K562 (cell line): ENCODE measurements around the gene DGUOK. TPM values are rescaled to one million over a fixed set of nuclear protein-coding genes. Genes with fewer than 3 reads are reported as not detected.

Experiments
- ATAC-seq: fragments of 200-7000 bp; cut with Tn5 transposase; 3 replicates; pipeline ENCODE4 v1.9.1; 2020; ENCODE audit warnings: moderate library complexity
- BruUV-seq: library from RNA; stranded (reverse); fragments of 400-500 nt; replicated peaks from 2 replicates; lab custom pipeline; 2021; lab: Mats Ljungman, UMichigan
- CTCF ChIA-PET: fragments of 300-600 bp; formaldehyde crosslinking; extraction: SDS; loops from one replicate; lab custom pipeline; 2021; ENCODE audit warnings: low intra/inter-chr PET ratio; lab: Yijun Ruan, JAX
- POLR2A ChIA-PET: fragments of 300-600, 350-650 bp; sonication (Branson Sonifier 250); formaldehyde crosslinking; extraction: SDS; loops from one replicate; lab custom pipeline; 2021; ENCODE audit warnings: antibody characterized with exemption, inconsistent platforms; lab: Yijun Ruan, JAX
- DNase-seq, 4 experiments: peaks; one replicate each; pipeline versions ENCODE4 v3.0.0 to v3.0.0-alpha.2; 2011 to 2018; ENCODE audit warnings: low spot score in 3 of 4, mixed read lengths in 3 of 4; ENCODE audit errors: extremely low read depth in 1 of 4
- FAIRE-seq: peaks from 2 replicates; lab custom pipeline; 2011; peaks lifted over from hg19 to GRCh38; lab: Jason Lieb, UNC
- H2AFZ ChIP-seq: 2 replicates; pipeline ENCODE4 v1.6.0; 2011; ENCODE audit warnings: low read depth, low read length, control low read depth, inconsistent platforms
- H3K27ac ChIP-seq: fragments of 200-600 bp; 3 replicates; pipeline ENCODE4 v1.8.0; 2011; ENCODE audit warnings: low read depth, mild to moderate bottlenecking, control low read depth, inconsistent platforms, low read length, moderate library complexity, mixed read lengths; ENCODE audit errors: extremely low read depth
- H3K27me3 ChIP-seq, 2 experiments: fragments of 300-600 bp in 1 of 2; 2 replicates in 1 of 2; 3 replicates in 1 of 2; pipeline versions ENCODE4 v1.6.0 to v1.8.0; 2011; ENCODE audit warnings: inconsistent platforms in 2 of 2, low read length in 2 of 2, mild to moderate bottlenecking in 1 of 2, mixed read lengths in 1 of 2, moderate library complexity in 1 of 2; ENCODE audit not compliant: control insufficient read depth in 2 of 2, insufficient read depth in 2 of 2
- H3K36me3 ChIP-seq: fragments of 300-600 bp; 3 replicates; pipeline ENCODE4 v1.8.0; 2011; ENCODE audit warnings: mild to moderate bottlenecking, low read length, inconsistent platforms; ENCODE audit not compliant: control insufficient read depth, insufficient read depth
- H3K4me1 ChIP-seq, 2 experiments: fragments of 200-600 bp in 1 of 2; replicated peaks in 1 of 2; 2 replicates in 1 of 2; 3 replicates in 1 of 2; pipeline versions ENCODE4 v1.5.1 to v1.8.0; 2011; ENCODE audit warnings: inconsistent platforms in 2 of 2, low read length in 2 of 2, mild to moderate bottlenecking in 1 of 2, mixed read lengths in 1 of 2, moderate library complexity in 1 of 2; ENCODE audit not compliant: control insufficient read depth in 2 of 2, insufficient read depth in 2 of 2
- H3K4me2 ChIP-seq: 2 replicates; pipeline ENCODE4 v1.6.1; 2011; ENCODE audit warnings: low read length, control low read depth, inconsistent platforms, mixed read lengths; ENCODE audit not compliant: insufficient read depth
- H3K4me3 ChIP-seq: fragments of 200-600 bp; sonication (generic), shearing (Covaris generic); 2 replicates; pipeline ENCODE4 v1.5.1; 2016; ENCODE audit warnings: control low read depth, inconsistent platforms
- H3K79me2 ChIP-seq: fragments of 200-600 bp; 3 replicates; pipeline ENCODE4 v1.8.0; 2011; ENCODE audit warnings: low read length, inconsistent platforms; ENCODE audit not compliant: control insufficient read depth, insufficient read depth
- H3K9ac ChIP-seq, 2 experiments: 2 replicates each; pipeline versions ENCODE4 v1.6.0 to v1.6.1; 2011; ENCODE audit warnings: low read depth in 2 of 2, low read length in 2 of 2, control low read depth in 1 of 2, inconsistent platforms in 1 of 2, mild to moderate bottlenecking in 1 of 2, mixed read lengths in 1 of 2; ENCODE audit not compliant: insufficient read depth in 1 of 2
- H3K9me1 ChIP-seq: one replicate; pipeline ENCODE4 v1.6.0; 2011; ENCODE audit warnings: inconsistent platforms, mild to moderate bottlenecking, low read length, moderate library complexity; ENCODE audit not compliant: control insufficient read depth, insufficient read depth
- H3K9me3 ChIP-seq: replicated peaks from 2 replicates; pipeline ENCODE4 v1.5.1; 2011; ENCODE audit warnings: low read depth, low read length, inconsistent platforms; ENCODE audit not compliant: control insufficient read depth, insufficient read depth
- H4K20me1 ChIP-seq: replicated peaks from 2 replicates; pipeline ENCODE4 v1.6.1; 2011; ENCODE audit warnings: low read length, inconsistent platforms, mixed read lengths; ENCODE audit not compliant: control insufficient read depth, insufficient read depth
- CHD2 ChIP-seq: IDR thresholded peaks from 2 replicates; pipeline ENCODE4 v1.6.1; 2011; ENCODE audit warnings: low read depth, low read length
- HCFC1 ChIP-seq: IDR thresholded peaks from 2 replicates; pipeline ENCODE4 v1.6.1; 2012; ENCODE audit warnings: low read depth, low read length, improper control_type of control experiment
- JUN ChIP-seq, 2 experiments: sonication (generic) in 1 of 2; formaldehyde crosslinking in 1 of 2; IDR thresholded peaks; 2 replicates each; pipeline versions ENCODE4 v1.6.1 to v1.8.0; 2012 to 2022; ENCODE audit warnings: borderline replicate concordance in 2 of 2, mild to moderate bottlenecking in 2 of 2, improper control_type of control experiment in 1 of 2, low read depth in 1 of 2, low read length in 1 of 2, missing genetic modification reagents in 1 of 2
- ZKSCAN3 ChIP-seq: fragments of 250-450 bp; sonication (Bioruptor Pico); IDR thresholded peaks from 2 replicates; pipeline ENCODE4 v1.4.0; 2020
- ZNF408 ChIP-seq: fragments of 250-450 bp; sonication (Bioruptor Pico); IDR thresholded peaks from 2 replicates; pipeline ENCODE4 v1.4.0; 2020; ENCODE audit warnings: low read depth, mild to moderate bottlenecking, moderate library complexity
- WGBS: fragments of 100-300 bp; shearing (Covaris generic); methylation state at CpG from one replicate; pipeline ENCODE4 v1.1.6; 2016; ENCODE audit warnings: low coverage, mixed read lengths; ENCODE audit not compliant: insufficient coverage; ENCODE audit errors: missing lambda C conversion rate; 5-methylcytosine and 5-hydroxymethylcytosine counted together
- in situ Hi-C: fragments of 300-500 bp; cut with MboI; formaldehyde crosslinking; loops from 4 replicates; pipeline ENCODE4 v1.15.0; 2018; ENCODE audit warnings: inconsistent platforms, mixed read lengths
- intact Hi-C: fragments of 100-400 bp; cut with micrococcal nuclease; formaldehyde crosslinking; loops from 2 replicates; pipeline ENCODE4 v1.14.2; 2022
- polyA plus RNA-seq, 8 experiments: library from polyadenylated mRNA; depleted of rRNA in 4 of 8; stranded (reverse) in 5 of 8; unstranded in 3 of 8; fragments of >200 nt; fragmentation: Nextera tagmentation in 2 of 8; fragmentation: Illumina TruSeq in 1 of 8; extraction: Ambion mirVana in 2 of 8; extraction: Trizol in 1 of 8; gene quantifications; 2 replicates each; pipeline versions ENCODE4 v1.2.1 to v1.2.3, GENCODE V29; 2011 to 2014; ENCODE audit warnings: inconsistent platforms in 1 of 8, missing spikeins in 1 of 8
- total RNA-seq, 7 experiments: library from RNA; depleted of rRNA in 6 of 7; stranded (reverse); fragments of >200 nt in 6 of 7; fragmentation: Illumina TruSeq in 2 of 7; extraction: Trizol in 2 of 7; gene quantifications; 2 replicates each; pipeline versions ENCODE4 v1.2.1 to v1.2.3, GENCODE V29; 2011 to 2021; ENCODE audit warnings: low replicate concordance in 1 of 7
- TF ChIP-seq, protein P1 (sequence below): fragments of 450-650 bp; formaldehyde crosslinking; conservative IDR thresholded peaks from 2 replicates; pipeline ENCODE4 v1.4.0; 2022; ENCODE audit warnings: mild to moderate bottlenecking, missing genetic modification characterization
- TF ChIP-seq, protein P2 (sequence below): fragments of 250-450 bp; sonication (Bioruptor Pico); IDR thresholded peaks from 2 replicates; pipeline ENCODE4 v1.8.0; 2021; ENCODE audit warnings: moderate library complexity, mild to moderate bottlenecking, inconsistent platforms

DGUOK gene
- total and polyA plus RNA-seq, 9 of the 15 experiments (the other 6 are each of a cell fraction or from before 2014, with no cell fraction given), result 67.0 to 288 (median 126) TPM

DNA sequence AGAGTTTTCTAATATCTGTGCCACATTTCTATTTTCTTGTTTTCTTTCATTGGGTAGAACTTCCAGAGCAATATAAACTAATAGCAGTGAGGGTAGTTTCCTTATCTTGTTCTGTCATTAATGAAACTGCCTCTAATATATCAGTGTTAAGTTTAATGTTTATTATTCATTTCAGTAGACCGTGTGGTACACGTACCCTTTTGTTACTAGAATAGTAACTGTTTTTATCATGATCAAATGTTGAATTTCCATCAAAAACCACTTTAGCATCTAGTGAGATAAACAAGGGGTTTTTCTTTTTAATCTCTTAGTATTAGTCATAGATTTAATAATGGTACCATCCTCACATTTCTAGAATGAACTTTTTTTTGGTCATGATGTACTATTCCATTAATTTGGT, 16.0 kb downstream of the DGUOK start (continued):
- no peak for TF ChIP-seq HCFC1
- TF ChIP-seq CHD2, result no peak
- no peak for TF ChIP-seq ZNF408 (CRISPR knock-in tag)
- TF ChIP-seq ZKSCAN3 (CRISPR knock-in tag), result no peak
- TF ChIP-seq JUN (IDR thresholded peaks at IDR 0.05; ENCODE audit: borderline replicate concordance, low read depth, low read length), result no peak
- TF ChIP-seq JUN (CRISPR knock-in tag; IDR thresholded peaks at IDR 0.05; ENCODE audit: borderline replicate concordance), result no peak

DNA sequence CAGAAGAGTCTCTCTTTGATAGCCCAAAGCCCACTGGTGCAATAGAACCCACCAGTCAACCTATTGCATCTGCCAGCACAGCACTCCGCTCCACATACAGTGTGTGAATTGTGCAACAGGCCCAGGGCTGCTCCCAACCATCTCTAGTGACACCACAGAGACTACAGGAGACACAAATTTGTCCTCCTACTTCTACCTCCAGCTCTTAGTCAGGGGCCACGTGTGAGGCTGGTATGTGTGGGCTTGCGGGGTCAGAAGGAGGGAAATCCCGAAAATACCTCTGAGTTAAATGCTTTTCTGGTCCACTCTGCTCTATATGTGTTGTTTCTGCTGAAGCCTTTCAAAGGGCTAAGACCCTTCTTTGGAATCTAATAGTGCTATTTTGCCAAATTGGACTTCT, 18.0 kb downstream of the DGUOK start:
- Histone ChIP-seq H3K4me3 (no peak overlapping the region), H3K9me1 (no peaks in the 10 kb centered on the region), H4K20me1 (no peaks in the 10 kb centered on the region), H3K27me3 (no peaks in the 10 kb centered on the region), H3K4me1 (no peaks in the 10 kb centered on the region), H3K36me3 (peaks cover 84% of the 10 kb centered on the region), H3K4me2 (no peak overlapping the region), H3K79me2 (peaks cover 53% of the 10 kb centered on the region), H2AFZ (no peak overlapping the region), H3K27ac (no peak overlapping the region), H3K9me3 (no peaks in the 10 kb centered on the region), H3K9ac (no peak overlapping the region)
- CTCF ChIA-PET, result no interaction called here
- POLR2A ChIA-PET, result interaction anchor here (1.1 to 1.3 kb wide), 3 partner anchors 11 to 51 kb away, joined by 3 to 4 read pairs (median 4); no protein-coding TSS in a partner anchor
- no peak for ATAC-seq
- 92% methylated on average over 4 of the region's 4 CpGs for WGBS
- DNase-seq, result no peak
- TF ChIP-seq, protein P1, sequence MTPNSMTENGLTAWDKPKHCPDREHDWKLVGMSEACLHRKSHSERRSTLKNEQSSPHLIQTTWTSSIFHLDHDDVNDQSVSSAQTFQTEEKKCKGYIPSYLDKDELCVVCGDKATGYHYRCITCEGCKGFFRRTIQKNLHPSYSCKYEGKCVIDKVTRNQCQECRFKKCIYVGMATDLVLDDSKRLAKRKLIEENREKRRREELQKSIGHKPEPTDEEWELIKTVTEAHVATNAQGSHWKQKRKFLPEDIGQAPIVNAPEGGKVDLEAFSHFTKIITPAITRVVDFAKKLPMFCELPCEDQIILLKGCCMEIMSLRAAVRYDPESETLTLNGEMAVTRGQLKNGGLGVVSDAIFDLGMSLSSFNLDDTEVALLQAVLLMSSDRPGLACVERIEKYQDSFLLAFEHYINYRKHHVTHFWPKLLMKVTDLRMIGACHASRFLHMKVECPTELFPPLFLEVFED (CRISPR knock-in tag), result no peak
- TF ChIP-seq, protein P2, sequence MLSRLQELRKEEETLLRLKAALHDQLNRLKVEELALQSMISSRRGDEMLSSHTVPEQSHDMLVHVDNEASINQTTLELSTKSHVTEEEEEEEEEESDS, result no peak
- BruUV-seq, result no TSS peak
- no peak for FAIRE-seq
- in situ Hi-C loops, result no loop called here
- intact Hi-C loops, result no loop called here
